Spinal cord (tissue), 10 donors: ENCODE results near the gene CFLAR. TPM values are rescaled to one million over a fixed set of nuclear protein-coding genes. Genes with fewer than 3 reads are reported as not detected.
A peak's percentile ranks its signal among the peaks of the same experiment; 100 is the strongest.
"Not testable (repeated sequence)": the region's sequence is repeated elsewhere in the genome, so short reads cannot be mapped to it uniquely, and the experiment has no call there.

Experiments
- DNase-seq, 6 donors: peaks; one replicate each; pipeline versions ENCODE4 v3.0.0 to v3.0.0-alpha.2; 2013 to 2015; ENCODE audit warnings: low spot score in 6 of 6, low read depth in 4 of 6
- H3K27ac ChIP-seq: one replicate; pipeline ENCODE4 v1.5.1; 2013; ENCODE audit warnings: low read depth, low read length, control low read depth
- H3K27me3 ChIP-seq: one replicate; pipeline ENCODE4 v1.6.1; 2013; ENCODE audit warnings: low read length; ENCODE audit not compliant: control insufficient read depth, insufficient read depth
- H3K36me3 ChIP-seq: one replicate; pipeline ENCODE4 v1.6.1; 2013; ENCODE audit warnings: low read length; ENCODE audit not compliant: control insufficient read depth, insufficient read depth
- H3K4me1 ChIP-seq: one replicate; pipeline ENCODE4 v1.6.1; 2013; ENCODE audit warnings: low read length; ENCODE audit not compliant: control insufficient read depth, insufficient read depth
- H3K4me3 ChIP-seq: one replicate; pipeline ENCODE4 v1.5.1; 2013; ENCODE audit warnings: low read depth, low read length, control low read depth
- H3K9me3 ChIP-seq: one replicate; pipeline ENCODE4 v1.6.1; 2013; ENCODE audit warnings: low read length; ENCODE audit not compliant: control insufficient read depth, insufficient read depth
- WGBS: methylation state at CpG from one replicate; pipeline ENCODE4 v1.1.5; 2013; ENCODE audit warnings: missing lambda C conversion rate; ENCODE audit not compliant: insufficient coverage; 5-methylcytosine and 5-hydroxymethylcytosine counted together
- polyA plus RNA-seq, 2 donors: library from polyadenylated mRNA; unstranded; fragments of 120-200 nt; gene quantifications; one replicate each; pipeline ENCODE4 v1.2.1, GENCODE V29; 2013; ENCODE audit not compliant: insufficient read length in 2 of 2
- total RNA-seq, 2 donors: library from RNA; depleted of rRNA in 1 of 2; stranded (reverse); fragments of 120-200 nt in 1 of 2; fragments of >200 nt in 1 of 2; gene quantifications; one replicate each; pipeline versions ENCODE4 v1.2.3 to v1.2.4, GENCODE V29; 2013 to 2014
- donor health status: healthy.

Gene CFLAR
- total and polyA plus RNA-seq, 4 donors = 28.2 to 81.9 (median 57.6) TPM

DNA sequence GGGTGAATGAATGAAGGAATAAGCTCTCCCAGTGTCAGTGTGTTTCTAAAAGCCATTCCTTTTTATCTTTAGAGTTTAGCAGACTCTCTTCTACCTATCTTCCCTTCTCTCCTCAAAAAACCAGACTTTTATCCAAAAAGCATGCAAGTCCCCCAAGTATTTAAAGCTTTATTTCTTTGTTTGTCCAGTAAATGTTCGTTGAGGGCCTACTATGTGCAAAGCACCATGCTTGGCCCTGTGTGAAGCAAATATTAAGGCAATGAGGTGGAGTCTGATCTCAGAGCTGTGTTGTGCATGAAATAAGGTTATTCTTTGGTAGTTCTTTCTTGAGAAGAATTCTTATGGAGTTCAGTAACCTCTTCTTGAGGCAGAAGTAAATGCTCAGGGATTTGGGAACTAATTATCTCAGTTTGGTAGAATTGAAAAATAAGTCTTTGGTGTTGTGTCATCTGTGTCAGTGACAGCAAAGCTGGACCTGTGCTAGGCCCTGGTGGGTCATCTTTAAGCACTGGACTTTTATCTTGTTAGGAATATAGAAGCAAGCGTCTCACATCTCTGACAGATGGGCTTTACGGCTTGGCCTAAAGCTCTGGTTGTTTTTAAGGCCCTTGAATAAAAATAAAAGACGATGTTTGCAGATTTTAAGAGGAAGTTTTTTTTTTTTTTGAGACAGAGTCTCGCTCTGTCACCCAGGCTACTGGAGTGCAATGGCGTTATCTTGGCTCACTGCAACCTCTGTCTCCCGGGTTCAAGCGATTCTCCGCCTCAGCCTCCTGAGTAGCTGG, 38.8 kb downstream of the CFLAR start:
- peaks cover 24% of the 10 kb centered on the region for H3K36me3 ChIP-seq
- no peaks in the 10 kb centered on the region for H3K27me3 ChIP-seq
- H3K4me3 ChIP-seq = no peak overlapping the region
- no peaks in the 10 kb centered on the region for H3K9me3 ChIP-seq
- WGBS = 81% methylated on average over 5 of the region's 9 CpGs
- DNase-seq = no peak
- H3K4me1 ChIP-seq = no peaks in the 10 kb centered on the region
- H3K27ac ChIP-seq = no peak overlapping the region

DNA sequence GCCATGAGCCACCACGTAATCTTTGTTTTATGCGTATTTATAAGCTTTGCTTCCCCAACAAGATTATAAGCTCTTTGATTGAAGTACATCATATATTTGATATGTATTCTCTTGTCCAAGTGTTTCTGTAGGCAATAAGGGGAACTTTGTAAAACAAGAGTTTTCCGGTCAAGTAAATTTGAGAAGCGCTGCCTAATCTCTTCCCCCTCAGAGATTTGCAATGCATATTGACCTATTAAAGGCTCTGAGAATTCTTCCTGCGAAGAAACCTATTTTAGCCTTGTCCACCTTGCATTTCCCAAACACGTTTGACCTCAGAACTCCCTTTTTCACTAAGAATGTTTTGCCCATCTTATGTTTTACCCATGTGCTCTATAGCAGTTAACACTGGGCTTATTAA, 40.1 kb downstream of the CFLAR start:
- Histone ChIP-seq H3K9me3 (no peaks in the 10 kb centered on the region), H3K27me3 (no peaks in the 10 kb centered on the region), H3K27ac (no peak overlapping the region), H3K4me1 (no peaks in the 10 kb centered on the region), H3K36me3 (peaks cover 28% of the 10 kb centered on the region), H3K4me3 (no peak overlapping the region)
- 85% methylated on average over 3 of the region's 6 CpGs for WGBS
- DNase-seq = no peak

DNA sequence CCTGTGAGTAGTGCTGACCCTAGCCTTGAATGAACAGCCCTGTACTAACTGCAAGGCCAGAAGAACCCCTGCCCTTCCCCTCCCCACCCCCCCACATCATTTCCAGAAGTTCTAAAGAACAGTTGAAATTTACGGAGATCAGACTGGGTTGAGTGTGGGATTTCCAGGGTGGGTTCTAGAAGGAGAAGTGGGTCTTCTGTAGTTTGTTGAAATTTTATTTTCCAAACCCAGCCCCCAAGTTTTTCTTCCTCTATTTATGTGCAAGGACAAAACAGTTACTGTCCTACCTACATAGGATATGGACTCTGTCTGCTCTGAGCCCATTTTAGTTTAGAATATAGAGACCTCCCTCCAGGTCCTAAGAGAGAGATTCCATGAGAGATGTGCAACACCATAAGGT, 40.7 kb downstream of the CFLAR start:
- no CpG with 5 or more reads among the region's 1 CpG for WGBS
- no peaks in the 10 kb centered on the region for H3K4me1 ChIP-seq
- H3K27ac ChIP-seq = no peak overlapping the region

DNA sequence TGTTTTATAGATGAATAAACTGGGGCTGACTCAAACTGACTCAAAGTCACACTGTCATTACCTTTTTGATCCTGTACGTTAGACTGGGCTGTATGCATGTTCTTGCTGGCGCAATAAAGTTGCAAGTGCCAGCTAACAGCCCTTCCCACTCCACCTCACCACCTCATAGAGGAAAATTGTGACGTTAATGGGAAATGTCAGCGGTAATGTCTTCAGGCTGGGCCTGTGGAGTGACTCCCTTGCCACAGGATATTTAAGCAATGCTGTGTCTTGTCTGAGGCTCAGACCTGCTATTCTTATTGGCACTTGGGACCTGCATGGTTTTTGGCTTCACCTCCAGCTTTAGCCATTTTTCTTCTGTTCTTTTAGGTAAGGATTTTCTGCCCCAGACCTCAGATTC, 41.7 kb downstream of the CFLAR start:
- no peak overlapping the region for H3K4me3 ChIP-seq
- H3K9me3 ChIP-seq = no peaks in the 10 kb centered on the region
- no peaks in the 10 kb centered on the region for H3K27me3 ChIP-seq
- DNase-seq = no peak
- H3K27ac ChIP-seq = peak overlapping the region; percentile 49
- H3K36me3 ChIP-seq = peaks cover 32% of the 10 kb centered on the region
- no peaks in the 10 kb centered on the region for H3K4me1 ChIP-seq
- no CpG with 5 or more reads among the region's 4 CpGs for WGBS

More for the DNA sequence above, 40.7 kb downstream of the CFLAR start:
- H3K36me3 ChIP-seq = peaks cover 30% of the 10 kb centered on the region
- H3K9me3 ChIP-seq = no peaks in the 10 kb centered on the region
- DNase-seq = no peak
- H3K27me3 ChIP-seq = no peaks in the 10 kb centered on the region
- H3K4me3 ChIP-seq = no peak overlapping the region

DNA sequence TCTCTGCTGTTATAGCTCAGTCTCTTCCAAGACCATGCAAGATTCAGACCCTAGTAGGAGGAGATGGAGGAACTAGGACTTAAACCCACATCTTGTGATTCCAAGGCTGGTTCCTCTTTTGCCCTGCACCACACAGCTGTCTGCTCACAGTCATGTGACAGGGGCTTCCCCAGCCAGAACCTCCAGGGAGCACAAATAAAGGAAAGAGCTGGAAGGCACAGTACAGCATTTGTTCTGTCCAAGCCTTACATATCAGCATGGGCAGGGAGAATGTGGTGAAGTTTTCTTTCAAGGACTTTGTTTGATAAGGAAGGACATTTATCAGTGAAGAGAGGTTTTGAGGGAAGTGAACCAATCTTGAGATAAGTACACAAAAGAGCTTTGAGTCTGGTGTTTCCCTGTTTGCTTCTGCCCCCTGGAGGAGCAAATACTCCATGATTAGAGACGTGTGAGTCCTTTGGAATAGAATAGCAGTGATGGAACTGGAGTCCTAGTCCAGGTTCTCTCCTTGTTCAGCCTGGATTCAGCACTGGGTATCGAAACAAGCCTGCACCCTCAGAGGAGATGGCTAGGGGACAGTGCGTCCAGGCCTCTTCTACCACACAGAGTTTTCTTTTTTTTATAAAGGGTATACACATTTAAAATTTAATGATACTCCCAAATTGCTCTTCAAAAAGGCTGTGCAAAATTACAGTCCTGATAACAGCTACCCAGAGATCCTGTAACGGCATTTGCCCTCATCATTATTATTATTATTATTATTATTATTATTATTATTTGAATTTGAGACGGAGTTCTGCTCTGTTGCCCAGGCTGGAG, 42.4 kb downstream of the CFLAR start:
- no peaks in the 10 kb centered on the region for H3K4me1 ChIP-seq
- no peaks in the 10 kb centered on the region for H3K9me3 ChIP-seq
- 0% methylated on average over 1 of the region's 5 CpGs for WGBS
- peaks cover 32% of the 10 kb centered on the region for H3K36me3 ChIP-seq
- H3K27me3 ChIP-seq = no peaks in the 10 kb centered on the region
- H3K27ac ChIP-seq = peak overlapping the region; percentile 49
- DNase-seq = peak; percentile 33 to 88 (median 44)
- H3K4me3 ChIP-seq = no peak overlapping the region

DNA sequence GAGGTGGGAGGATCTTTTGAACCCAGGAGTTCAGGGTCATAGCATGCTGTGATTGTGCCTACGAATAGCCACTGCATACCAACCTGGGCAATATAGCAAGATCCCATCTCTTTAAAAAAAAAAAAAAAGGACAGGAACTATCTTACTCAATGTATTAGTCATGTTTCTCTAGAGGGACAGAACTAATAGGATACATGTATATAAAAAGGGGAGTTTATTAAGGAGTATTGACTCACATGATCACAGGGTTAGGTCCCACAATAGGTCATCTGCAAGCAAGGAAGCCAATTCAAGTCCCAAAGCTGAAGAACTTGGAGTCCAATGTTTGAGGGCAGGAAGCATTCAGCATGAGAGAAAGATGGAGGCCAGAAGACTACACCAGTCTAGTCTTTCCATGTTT, 48.2 kb downstream of the CFLAR start:
- no peak overlapping the region for H3K4me3 ChIP-seq
- H3K27me3 ChIP-seq = no peaks in the 10 kb centered on the region
- peaks cover 34% of the 10 kb centered on the region for H3K36me3 ChIP-seq
- no peak overlapping the region for H3K27ac ChIP-seq
- H3K9me3 ChIP-seq = no peaks in the 10 kb centered on the region
- no peak for DNase-seq
- WGBS = no CpG with 5 or more reads among the region's 1 CpG
- H3K4me1 ChIP-seq = no peaks in the 10 kb centered on the region

DNA sequence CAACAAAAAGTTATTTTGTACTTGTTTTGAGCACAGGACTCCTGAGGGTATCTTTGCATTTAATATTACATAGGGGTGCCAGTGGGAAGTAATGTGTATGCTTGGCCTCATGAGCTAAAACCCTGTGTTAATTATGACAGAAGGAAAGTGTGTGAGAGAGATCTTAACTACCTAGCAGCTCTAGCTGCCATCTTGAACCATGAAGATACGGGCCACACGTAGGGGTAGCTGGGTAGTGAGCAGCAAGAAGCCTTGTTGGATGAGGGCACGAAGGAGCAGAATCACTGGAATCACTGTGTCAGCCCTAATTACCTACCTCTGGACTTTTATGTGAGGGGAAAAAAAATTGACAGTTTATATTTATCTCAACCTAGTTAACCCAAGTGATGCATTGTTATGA, 51.6 kb downstream of the CFLAR start:
- no peak for DNase-seq
- Histone ChIP-seq H3K9me3 (no peaks in the 10 kb centered on the region), H3K27me3 (no peaks in the 10 kb centered on the region), H3K4me1 (no peaks in the 10 kb centered on the region), H3K4me3 (no peak overlapping the region), H3K27ac (no peak overlapping the region), H3K36me3 (peaks cover 19% of the 10 kb centered on the region)
- no CpG with 5 or more reads among the region's 3 CpGs for WGBS

DNA sequence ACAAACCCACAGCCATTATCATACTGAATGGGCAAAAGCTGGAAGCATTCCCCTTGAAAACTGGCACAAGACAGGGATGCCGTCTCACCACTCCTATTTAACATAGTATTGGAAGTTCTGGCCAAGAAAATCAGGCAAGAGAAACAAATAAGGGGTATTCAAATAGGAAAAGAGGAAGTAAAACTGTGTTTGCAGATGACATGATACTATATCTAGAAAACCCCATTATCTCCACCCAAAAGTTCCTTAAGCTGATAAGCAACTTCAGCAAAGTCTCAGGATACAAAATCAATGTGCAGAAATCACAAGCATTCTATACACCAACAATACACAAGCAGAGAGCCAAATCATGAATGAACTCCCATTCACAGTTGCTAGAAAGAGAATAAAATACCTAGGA, 52.5 kb downstream of the CFLAR start:
- no CpG with 5 or more reads among the region's 1 CpG for WGBS
- not testable (repeated sequence) for H3K4me3 ChIP-seq, H3K4me1 ChIP-seq, H3K9me3 ChIP-seq, H3K27ac ChIP-seq, DNase-seq, H3K27me3 ChIP-seq
- peaks cover 15% of the 10 kb centered on the region for H3K36me3 ChIP-seq

DNA sequence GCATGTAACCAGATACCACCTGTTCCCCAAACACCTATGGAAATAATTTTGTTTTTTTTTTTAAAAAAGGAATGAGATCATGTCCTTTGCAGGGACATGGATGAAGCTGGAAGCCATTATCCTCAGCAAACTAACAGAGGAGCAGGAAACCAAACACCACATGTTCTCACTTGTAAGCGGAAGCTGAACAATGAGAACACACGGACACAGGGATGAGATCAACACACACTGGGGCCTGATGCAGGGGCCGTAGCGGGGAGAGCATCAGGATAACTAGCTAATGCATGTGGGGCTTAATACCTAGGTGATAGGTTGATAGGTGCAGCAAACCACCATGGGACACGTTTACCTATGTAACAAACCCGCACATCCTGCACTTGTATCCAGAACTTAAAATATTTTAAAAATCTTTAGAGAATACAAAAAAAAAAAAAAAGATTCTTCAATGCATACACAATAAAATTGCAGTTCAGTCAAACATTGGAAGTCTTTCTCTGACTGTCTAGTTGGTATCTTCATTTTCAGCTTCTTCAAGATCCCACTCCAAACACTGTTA, 55.4 kb downstream of the CFLAR start:
- no peak for DNase-seq
- 67% methylated on average over 1 of the region's 6 CpGs for WGBS
- Histone ChIP-seq H3K27me3 (no peaks in the 10 kb centered on the region), H3K9me3 (no peaks in the 10 kb centered on the region), H3K4me3 (no peak overlapping the region), H3K4me1 (no peaks in the 10 kb centered on the region), H3K27ac (no peak overlapping the region), H3K36me3 (peaks cover 8% of the 10 kb centered on the region)
